HL-60 (cell line): ENCODE data around the gene SORT1.

Source experiments
- DNase-seq, 2 experiments: peaks; one replicate each; pipeline ENCODE4 v3.0.0-alpha.2; 2010 to 2020; ENCODE audit warnings: low read depth in 1 of 2, low spot score in 1 of 2
- H3K27ac ChIP-seq: fragments of 250-450 bp; sonication (Bioruptor Pico); replicated peaks from 2 replicates; pipeline ENCODE4 v1.5.1; 2020; ENCODE audit warnings: mild to moderate bottlenecking, moderate library complexity
- H3K27me3 ChIP-seq: fragments of 250-450 bp; sonication (Bioruptor Pico); 2 replicates; pipeline ENCODE4 v1.5.1; 2021; ENCODE audit warnings: mild to moderate bottlenecking, moderate library complexity; ENCODE audit not compliant: insufficient read depth, poor library complexity, severe bottlenecking
- H3K4me3 ChIP-seq: replicated peaks from 2 replicates; pipeline ENCODE4 v1.5.1; 2011; ENCODE audit warnings: mild to moderate bottlenecking, control low read depth, low read length; ENCODE audit not compliant: insufficient read depth
- GABPA ChIP-seq: IDR thresholded peaks from 2 replicates; pipeline ENCODE4 v1.6.1; 2012; ENCODE audit warnings: low read depth
- POLR2AphosphoS5 ChIP-seq: IDR thresholded peaks from 2 replicates; pipeline ENCODE4 v1.6.1; 2012; ENCODE audit warnings: low read depth
- SPI1 ChIP-seq: IDR thresholded peaks from 2 replicates; pipeline ENCODE4 v1.6.1; 2012; ENCODE audit warnings: low read depth, mild to moderate bottlenecking, borderline replicate concordance
- TF ChIP-seq, protein P1 (sequence below): IDR thresholded peaks from 2 replicates; pipeline ENCODE4 v1.6.1; 2012; ENCODE audit warnings: low read depth; ENCODE audit not compliant: insufficient replicate concordance
- TF ChIP-seq, protein P2 (sequence below): IDR thresholded peaks from one replicate; pipeline ENCODE4 v1.5.1; 2011; ENCODE audit warnings: low read length, control low read depth, inconsistent platforms; ENCODE audit not compliant: insufficient read depth

Gene SORT1

DNA sequence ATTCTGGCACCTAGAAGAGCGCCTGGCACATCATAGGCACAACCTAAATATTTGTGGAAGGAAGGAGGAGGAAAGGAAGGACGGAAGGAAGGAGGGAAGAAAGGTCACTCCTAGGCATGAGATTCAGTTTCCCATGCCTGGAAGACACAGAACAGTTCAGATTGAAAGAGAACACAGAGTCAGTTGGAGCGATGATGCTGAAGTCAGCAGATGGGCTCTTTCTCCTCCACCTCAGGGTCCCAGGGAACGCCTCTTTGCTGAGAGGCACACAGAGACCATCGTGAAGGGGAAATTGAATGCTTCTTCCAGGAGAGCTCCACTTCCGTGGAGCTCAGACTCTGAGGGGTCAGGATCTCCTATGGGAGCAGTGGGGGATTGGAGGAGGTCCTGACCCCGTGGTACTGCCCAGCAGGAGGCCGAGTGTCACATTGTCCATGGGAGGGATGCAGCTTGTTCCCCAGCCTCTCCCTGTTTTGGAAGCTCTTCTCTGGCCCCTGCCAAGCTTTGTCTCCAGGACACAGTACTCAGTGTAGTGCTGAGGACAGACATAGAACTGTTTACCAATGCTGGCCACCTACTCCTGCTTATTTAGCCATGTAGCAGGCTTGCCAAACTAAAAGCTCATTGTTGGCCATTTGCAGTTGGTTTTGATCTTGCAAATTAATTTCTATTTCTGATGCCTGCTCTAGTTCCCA lies 93.3 kb downstream of the SORT1 start:
- TF ChIP-seq, protein P1, sequence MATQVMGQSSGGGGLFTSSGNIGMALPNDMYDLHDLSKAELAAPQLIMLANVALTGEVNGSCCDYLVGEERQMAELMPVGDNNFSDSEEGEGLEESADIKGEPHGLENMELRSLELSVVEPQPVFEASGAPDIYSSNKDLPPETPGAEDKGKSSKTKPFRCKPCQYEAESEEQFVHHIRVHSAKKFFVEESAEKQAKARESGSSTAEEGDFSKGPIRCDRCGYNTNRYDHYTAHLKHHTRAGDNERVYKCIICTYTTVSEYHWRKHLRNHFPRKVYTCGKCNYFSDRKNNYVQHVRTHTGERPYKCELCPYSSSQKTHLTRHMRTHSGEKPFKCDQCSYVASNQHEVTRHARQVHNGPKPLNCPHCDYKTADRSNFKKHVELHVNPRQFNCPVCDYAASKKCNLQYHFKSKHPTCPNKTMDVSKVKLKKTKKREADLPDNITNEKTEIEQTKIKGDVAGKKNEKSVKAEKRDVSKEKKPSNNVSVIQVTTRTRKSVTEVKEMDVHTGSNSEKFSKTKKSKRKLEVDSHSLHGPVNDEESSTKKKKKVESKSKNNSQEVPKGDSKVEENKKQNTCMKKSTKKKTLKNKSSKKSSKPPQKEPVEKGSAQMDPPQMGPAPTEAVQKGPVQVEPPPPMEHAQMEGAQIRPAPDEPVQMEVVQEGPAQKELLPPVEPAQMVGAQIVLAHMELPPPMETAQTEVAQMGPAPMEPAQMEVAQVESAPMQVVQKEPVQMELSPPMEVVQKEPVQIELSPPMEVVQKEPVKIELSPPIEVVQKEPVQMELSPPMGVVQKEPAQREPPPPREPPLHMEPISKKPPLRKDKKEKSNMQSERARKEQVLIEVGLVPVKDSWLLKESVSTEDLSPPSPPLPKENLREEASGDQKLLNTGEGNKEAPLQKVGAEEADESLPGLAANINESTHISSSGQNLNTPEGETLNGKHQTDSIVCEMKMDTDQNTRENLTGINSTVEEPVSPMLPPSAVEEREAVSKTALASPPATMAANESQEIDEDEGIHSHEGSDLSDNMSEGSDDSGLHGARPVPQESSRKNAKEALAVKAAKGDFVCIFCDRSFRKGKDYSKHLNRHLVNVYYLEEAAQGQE: no peak
- TF ChIP-seq, protein P2, sequence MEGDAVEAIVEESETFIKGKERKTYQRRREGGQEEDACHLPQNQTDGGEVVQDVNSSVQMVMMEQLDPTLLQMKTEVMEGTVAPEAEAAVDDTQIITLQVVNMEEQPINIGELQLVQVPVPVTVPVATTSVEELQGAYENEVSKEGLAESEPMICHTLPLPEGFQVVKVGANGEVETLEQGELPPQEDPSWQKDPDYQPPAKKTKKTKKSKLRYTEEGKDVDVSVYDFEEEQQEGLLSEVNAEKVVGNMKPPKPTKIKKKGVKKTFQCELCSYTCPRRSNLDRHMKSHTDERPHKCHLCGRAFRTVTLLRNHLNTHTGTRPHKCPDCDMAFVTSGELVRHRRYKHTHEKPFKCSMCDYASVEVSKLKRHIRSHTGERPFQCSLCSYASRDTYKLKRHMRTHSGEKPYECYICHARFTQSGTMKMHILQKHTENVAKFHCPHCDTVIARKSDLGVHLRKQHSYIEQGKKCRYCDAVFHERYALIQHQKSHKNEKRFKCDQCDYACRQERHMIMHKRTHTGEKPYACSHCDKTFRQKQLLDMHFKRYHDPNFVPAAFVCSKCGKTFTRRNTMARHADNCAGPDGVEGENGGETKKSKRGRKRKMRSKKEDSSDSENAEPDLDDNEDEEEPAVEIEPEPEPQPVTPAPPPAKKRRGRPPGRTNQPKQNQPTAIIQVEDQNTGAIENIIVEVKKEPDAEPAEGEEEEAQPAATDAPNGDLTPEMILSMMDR: no peak
- DNase-seq: no peak
- Histone ChIP-seq H3K27me3 (peaks cover 4% of the 10 kb centered on the region), H3K27ac (no peak overlapping the region), H3K4me3 (no peak overlapping the region)

DNA sequence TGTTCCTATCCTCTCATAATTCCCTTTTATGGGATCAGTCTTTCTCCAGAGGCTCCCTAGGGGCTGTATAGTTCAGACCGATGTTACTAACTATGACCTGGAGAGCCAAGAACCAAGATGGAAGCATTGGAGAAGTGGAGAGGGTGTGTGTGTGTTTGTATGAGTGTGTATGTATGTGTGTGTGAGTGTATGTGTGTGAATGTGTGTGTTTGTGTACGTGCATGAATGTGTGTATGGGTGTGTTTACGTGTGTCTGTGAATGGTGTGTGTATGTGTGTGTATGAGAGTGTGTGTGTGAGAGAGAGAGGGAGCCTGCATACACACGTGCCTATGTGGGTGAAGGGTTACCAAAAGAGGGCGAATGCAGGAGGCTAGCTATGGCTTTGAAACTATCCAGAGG lies 95.8 kb downstream of the SORT1 start:
- Histone ChIP-seq H3K27me3 (peaks cover 4% of the 10 kb centered on the region), H3K4me3 (no peak overlapping the region), H3K27ac (no peak overlapping the region)
- TF ChIP-seq POLR2AphosphoS5 (no peak), SPI1 (no peak), GABPA (no peak)
- TF ChIP-seq, protein P1: no peak
- TF ChIP-seq, protein P2: no peak
- DNase-seq: no peak

DNA sequence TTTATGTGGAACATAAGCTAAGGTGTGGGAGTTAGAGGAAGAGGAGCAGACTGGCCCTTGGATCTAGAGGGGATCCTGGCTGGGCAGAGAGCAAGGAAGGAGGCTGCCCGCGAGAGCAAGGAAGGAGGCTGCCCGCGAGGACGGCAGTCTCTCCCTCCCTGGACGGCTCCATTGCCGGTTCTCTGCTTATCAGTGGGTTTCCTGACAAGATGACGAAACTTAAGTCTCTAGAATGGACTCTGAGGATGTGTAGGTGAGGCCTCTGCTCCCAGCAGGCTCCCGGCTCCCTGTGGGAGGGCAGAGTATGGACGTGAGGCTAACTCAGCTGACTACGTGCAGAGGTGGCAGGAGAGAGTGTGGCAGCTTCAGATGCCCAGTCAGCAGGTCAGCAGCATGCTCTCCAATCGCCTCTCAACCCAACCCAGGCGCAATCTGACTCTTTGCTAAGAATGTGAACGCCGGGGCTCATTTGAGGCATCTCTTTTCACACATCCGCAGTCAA lies 97.0 kb downstream of the SORT1 start:
- H3K27me3 ChIP-seq: peaks cover 4% of the 10 kb centered on the region
- no peak overlapping the region for H3K4me3 ChIP-seq
- no peak overlapping the region for H3K27ac ChIP-seq
- no peak for TF ChIP-seq SPI1
- no peak for TF ChIP-seq POLR2AphosphoS5
- TF ChIP-seq, protein P1: no peak
- TF ChIP-seq GABPA: no peak
- TF ChIP-seq, protein P2: no peak
- no peak for DNase-seq
